Erythroblast (primary cell): ENCODE results near the gene DENND1C.

ENCODE experiments used
- GATA1 ChIP-seq: IDR thresholded peaks from 2 replicates; pipeline ENCODE4 v1.6.1; 2011; ENCODE audit warnings: low read depth, mild to moderate bottlenecking, control low read depth, low read length, moderate library complexity
- POLR2A ChIP-seq: IDR thresholded peaks from 2 replicates; pipeline ENCODE4 v1.6.1; 2011; ENCODE audit warnings: mild to moderate bottlenecking, low read length

DNA sequence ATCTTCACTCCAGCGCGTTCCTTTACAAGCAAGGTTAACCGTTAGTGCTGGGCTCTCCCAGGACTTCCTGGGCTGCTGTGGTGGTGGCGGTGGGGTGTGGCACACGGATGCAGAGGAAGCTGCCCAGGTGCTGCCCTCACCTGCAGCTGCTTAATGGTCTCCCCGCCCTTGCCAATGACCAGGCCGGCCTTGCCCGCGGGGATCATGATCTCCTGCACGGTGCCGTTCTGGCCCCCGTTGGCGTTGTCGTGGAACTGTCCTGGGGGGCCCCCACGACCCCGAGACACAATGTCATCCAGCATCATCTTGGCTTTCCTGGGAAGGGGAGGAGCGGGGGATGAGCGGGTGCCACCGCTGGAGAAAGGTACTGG lies 63.0 kb downstream of the DENND1C start:
- TF ChIP-seq POLR2A, result no peak
- no peak for TF ChIP-seq GATA1
